GM19467 (cell line): ENCODE results near the gene OCA2.

Experiments used
- ATAC-seq: cut with Tn5 transposase; IDR thresholded peaks from one replicate; pipeline ENCODE4 v1.9.1; 2021; ENCODE audit warnings: mild to moderate bottlenecking, moderate library complexity; ENCODE audit not compliant: unreplicated experiment

OCA2 gene

GRCh38 chr15:28005004-28005527 lies 94.0 kb downstream of the OCA2 start:
- no peak for ATAC-seq

- no peak for ATAC-seq
These were observed 94.7 kb downstream of the OCA2 start for GRCh38 chr15:28004143-28005003.

- no peak for ATAC-seq
These were observed 95.6 kb downstream of the OCA2 start for GRCh38 chr15:28003302-28004037.

- no peak for ATAC-seq
These were observed 96.2 kb downstream of the OCA2 start for GRCh38 chr15:28002867-28003266.

GRCh38 chr15:28002136-28002861 lies 96.8 kb downstream of the OCA2 start:
- no peak for ATAC-seq

- ATAC-seq: no peak
These were observed 97.5 kb downstream of the OCA2 start for GRCh38 chr15:28001641-28002040.

GRCh38 chr15:27993996-27994780 lies 104.9 kb downstream of the OCA2 start:
- ATAC-seq: no peak

- no peak for ATAC-seq
These were observed 105.6 kb downstream of the OCA2 start for GRCh38 chr15:27993544-27993943.

GRCh38 chr15:27990521-27991515 lies 108.3 kb downstream of the OCA2 start:
- ATAC-seq: no peak

GRCh38 chr15:27989838-27990237 lies 109.3 kb downstream of the OCA2 start:
- no peak for ATAC-seq

GRCh38 chr15:27989427-27989826 lies 109.7 kb downstream of the OCA2 start:
- ATAC-seq: no peak

GRCh38 chr15:27985099-27985498 lies 114.0 kb downstream of the OCA2 start:
- ATAC-seq: no peak

- no peak for ATAC-seq
These were observed 115.6 kb downstream of the OCA2 start for GRCh38 chr15:27983496-27983895.

- ATAC-seq: no peak
These were observed 121.4 kb downstream of the OCA2 start for GRCh38 chr15:27977696-27978095.

GRCh38 chr15:27973886-27974285 lies 125.2 kb downstream of the OCA2 start:
- no peak for ATAC-seq

GRCh38 chr15:27970661-27971392 lies 128.3 kb downstream of the OCA2 start:
- no peak for ATAC-seq

GRCh38 chr15:27967541-27967940 lies 131.6 kb downstream of the OCA2 start:
- ATAC-seq: no peak

GRCh38 chr15:27965546-27965945 lies 133.6 kb downstream of the OCA2 start:
- ATAC-seq: no peak

- ATAC-seq: no peak
These were observed 137.3 kb downstream of the OCA2 start for GRCh38 chr15:27961801-27962200.
